Liver (tissue), 9 donors: ENCODE data around the gene ADARB1. TPM values are rescaled to one million over a fixed set of nuclear protein-coding genes. Genes with fewer than 3 reads are reported as not detected.

Experiments used
- DNase-seq: peaks from one replicate; pipeline ENCODE4 v3.0.0-alpha.2; 2017; ENCODE audit warnings: low spot score
- H3K27ac ChIP-seq, 2 donors: one replicate each; pipeline ENCODE4 v1.7.0; 2013; ENCODE audit warnings: inconsistent platforms in 2 of 2, low read length in 2 of 2, control low read depth in 1 of 2, low read depth in 1 of 2, mild to moderate bottlenecking in 1 of 2
- H3K27me3 ChIP-seq, 4 donors: one replicate each; pipeline versions ENCODE4 v1.6.1 to v1.7.0; 2013; ENCODE audit warnings: low read length in 3 of 4, inconsistent platforms in 1 of 4, mild to moderate bottlenecking in 1 of 4, moderate library complexity in 1 of 4; ENCODE audit not compliant: control insufficient read depth in 4 of 4, insufficient read depth in 4 of 4
- H3K36me3 ChIP-seq, 4 donors: one replicate each; pipeline versions ENCODE4 v1.6.1 to v1.7.0; 2013; ENCODE audit warnings: low read length in 3 of 4, mild to moderate bottlenecking in 3 of 4, low read depth in 1 of 4, moderate library complexity in 1 of 4; ENCODE audit not compliant: control insufficient read depth in 4 of 4, insufficient read depth in 3 of 4
- H3K4me1 ChIP-seq, 4 donors: one replicate each; pipeline versions ENCODE4 v1.6.1 to v1.7.0; 2013; ENCODE audit warnings: low read length in 3 of 4, mild to moderate bottlenecking in 3 of 4, moderate library complexity in 1 of 4; ENCODE audit not compliant: control insufficient read depth in 4 of 4, insufficient read depth in 4 of 4
- H3K4me3 ChIP-seq, 3 donors: one replicate each; pipeline versions ENCODE4 v1.6.1 to v1.7.0; 2013; ENCODE audit warnings: low read length in 3 of 3, control low read depth in 1 of 3, low read depth in 1 of 3, mild to moderate bottlenecking in 1 of 3
- H3K9ac ChIP-seq, 2 donors: one replicate each; pipeline ENCODE4 v1.7.0; 2013; ENCODE audit warnings: low read length in 2 of 2, mild to moderate bottlenecking in 2 of 2, moderate library complexity in 2 of 2, control low read depth in 1 of 2, low read depth in 1 of 2
- H3K9me3 ChIP-seq, 4 donors: one replicate each; pipeline versions ENCODE4 v1.6.1 to v1.7.0; 2013; ENCODE audit warnings: low read length in 3 of 4; ENCODE audit not compliant: control insufficient read depth in 4 of 4
- CTCF ChIP-seq: fragments of 150-350 bp; IDR thresholded peaks from 2 replicates; pipeline ENCODE4 v1.5.1; 2017; ENCODE audit warnings: improper control_type of control experiment, low read depth, low read length; ENCODE audit not compliant: missing input control
- EGR1 ChIP-seq, 2 donors: IDR thresholded peaks; 2 replicates each; pipeline ENCODE4 v1.6.1; 2016 to 2018; ENCODE audit warnings: antibody characterized with exemption in 2 of 2, low read depth in 2 of 2
- FOXA1 ChIP-seq: IDR thresholded peaks from 2 replicates; pipeline ENCODE4 v1.6.1; 2016; ENCODE audit warnings: antibody characterized with exemption
- GABPA ChIP-seq, 2 donors: IDR thresholded peaks in 1 of 2; conservative IDR thresholded peaks in 1 of 2; 2 replicates each; pipeline ENCODE4 v1.6.1; 2016; ENCODE audit warnings: antibody characterized with exemption in 2 of 2, mild to moderate bottlenecking in 1 of 2, moderate library complexity in 1 of 2
- HNF4A ChIP-seq, 2 donors: conservative IDR thresholded peaks; 2 replicates each; pipeline ENCODE4 v1.6.1; 2016; ENCODE audit warnings: antibody characterized with exemption in 2 of 2, mild to moderate bottlenecking in 2 of 2
- HNF4G ChIP-seq: IDR thresholded peaks from 2 replicates; pipeline ENCODE4 v1.6.1; 2016; ENCODE audit warnings: antibody characterized with exemption
- JUND ChIP-seq, 2 donors: IDR thresholded peaks; 2 replicates each; pipeline ENCODE4 v1.6.1; 2016; ENCODE audit warnings: antibody characterized with exemption in 2 of 2
- MAX ChIP-seq: IDR thresholded peaks from 2 replicates; pipeline ENCODE4 v1.6.1; 2016; ENCODE audit warnings: antibody characterized with exemption
- NR2F2 ChIP-seq: IDR thresholded peaks from 2 replicates; pipeline ENCODE4 v1.6.1; 2016; ENCODE audit warnings: antibody characterized with exemption
- RAD21 ChIP-seq, 2 donors: IDR thresholded peaks; 2 replicates each; pipeline ENCODE4 v1.6.1; 2016; ENCODE audit warnings: antibody characterized with exemption in 2 of 2, mild to moderate bottlenecking in 2 of 2
- REST ChIP-seq: IDR thresholded peaks from 2 replicates; pipeline ENCODE4 v1.6.1; 2016; ENCODE audit warnings: antibody characterized with exemption, mild to moderate bottlenecking
- RXRA ChIP-seq, 2 donors: IDR thresholded peaks; 2 replicates each; pipeline ENCODE4 v1.6.1; 2017 to 2018; ENCODE audit warnings: antibody characterized with exemption in 2 of 2, mild to moderate bottlenecking in 1 of 2
- SP1 ChIP-seq: IDR thresholded peaks from 2 replicates; pipeline ENCODE4 v1.6.1; 2018; ENCODE audit warnings: antibody characterized with exemption, mild to moderate bottlenecking
- TAF1 ChIP-seq: conservative IDR thresholded peaks from 2 replicates; pipeline ENCODE4 v1.6.1; 2016; ENCODE audit warnings: antibody characterized with exemption, mild to moderate bottlenecking
- YY1 ChIP-seq: IDR thresholded peaks from 2 replicates; pipeline ENCODE4 v1.6.1; 2016; ENCODE audit warnings: antibody characterized with exemption, mild to moderate bottlenecking
- ZBTB33 ChIP-seq: IDR thresholded peaks from 2 replicates; pipeline ENCODE4 v1.6.1; 2016; ENCODE audit warnings: antibody characterized with exemption
- WGBS: extraction: QIAGEN DNeasy Blood & Tissue Kit; methylation state at CpG from one replicate; pipeline ENCODE4 v1.1.7; 2013; 5-methylcytosine and 5-hydroxymethylcytosine counted together
- polyA plus RNA-seq, 2 donors: library from polyadenylated mRNA; stranded (reverse) in 1 of 2; unstranded in 1 of 2; fragments of 200-250 nt in 1 of 2; fragments of >200 nt in 1 of 2; fragmentation: Nextera tagmentation in 1 of 2; extraction: Ambion mirVana in 1 of 2; gene quantifications; one replicate each; pipeline versions ENCODE4 v1.2.1 to v1.2.3, GENCODE V29; 2013 to 2015
- total RNA-seq, 2 donors: library from RNA; depleted of rRNA; stranded (reverse); fragments of >200 nt; gene quantifications; one replicate each; pipeline ENCODE4 v1.2.3, GENCODE V29; 2014
- donor health status: healthy.
- donor health status: healthy.
- donor health status: healthy.
- donor health status: healthy.
- donor health status: healthy.

ADARB1 gene
- total and polyA plus RNA-seq, 4 donors, result 1.6 to 7.8 (median 2.9) TPM

- TF ChIP-seq ZBTB33, result no peak
These were observed 108.6 kb downstream of the ADARB1 start (continued) for GRCh38 chr21:45182958-45183357.

GRCh38 chr21:45183852-45184251 lies 109.5 kb downstream of the ADARB1 start:
- Histone ChIP-seq H3K4me3 (no peak overlapping the region), H3K27me3 (no peaks in the 10 kb centered on the region), H3K27ac (no peak overlapping the region), H3K36me3 (peaks cover 2 to 17% (median 15%) of the 10 kb centered on the region in 4 donors), H3K9me3 (peaks cover 0 to 18% (median 5%) of the 10 kb centered on the region in 4 donors), H3K9ac (no peak overlapping the region), H3K4me1 (no peaks in the 10 kb centered on the region)
- TF ChIP-seq TAF1, result no peak
- TF ChIP-seq ZBTB33, result no peak
- TF ChIP-seq SP1, result no peak
- TF ChIP-seq REST, result no peak
- TF ChIP-seq HNF4G, result no peak
- no peak for TF ChIP-seq CTCF
- no peak for TF ChIP-seq YY1
- no peak for TF ChIP-seq NR2F2
- no peak for TF ChIP-seq MAX
- no peak for TF ChIP-seq JUND (IDR thresholded peaks at IDR 0.05)
- no peak for TF ChIP-seq FOXA1
- no peak for TF ChIP-seq GABPA (IDR thresholded peaks at IDR 0.05 in 1 of 2, conservative IDR thresholded peaks at IDR 0.05 in 1 of 2)
- TF ChIP-seq EGR1 (IDR thresholded peaks at IDR 0.05; ENCODE audit: low read depth in 2 of 2), result no peak
- TF ChIP-seq HNF4A (conservative IDR thresholded peaks at IDR 0.05), result no peak
- TF ChIP-seq RAD21 (IDR thresholded peaks at IDR 0.05), result no peak
- TF ChIP-seq RXRA (IDR thresholded peaks at IDR 0.05), result no peak
- WGBS, result 76% methylated on average over 2 of the region's 2 CpGs
- DNase-seq, result no peak
